IMR-90 (cell line): ENCODE data around the gene DHRSX. TPM values are rescaled to one million over a fixed set of nuclear protein-coding genes. Genes with fewer than 3 reads are reported as not detected.

Experiments
- ATAC-seq: fragments of 200-7000 bp; cut with Tn5 transposase; 2 replicates; pipeline ENCODE4 v1.9.1; 2020; ENCODE audit warnings: low read depth, mild to moderate bottlenecking, moderate library complexity
- BruUV-seq: library from RNA; stranded (reverse); fragments of 400-500 nt; replicated peaks from 2 replicates; lab custom pipeline; 2021; lab: Mats Ljungman, UMichigan
- CTCF ChIA-PET: fragments of 300-600 bp; formaldehyde crosslinking; extraction: SDS; loops from one replicate; lab custom pipeline; 2021; ENCODE audit warnings: antibody characterized with exemption; lab: Yijun Ruan, JAX
- POLR2A ChIA-PET: fragments of 300-600 bp; sonication (Branson Sonifier 250); formaldehyde crosslinking; loops from one replicate; lab custom pipeline; 2022; ENCODE audit warnings: antibody characterized with exemption; ENCODE audit not compliant: unreplicated experiment; lab: Charles Lee
- DNase-seq: peaks from one replicate; pipeline ENCODE4 v3.0.0; 2013
- H2AFZ ChIP-seq: replicated peaks from 2 replicates; pipeline ENCODE3; 2013; ENCODE audit warnings: low read length, mild to moderate bottlenecking; ENCODE audit not compliant: poor library complexity
- H2AK5ac ChIP-seq: 2 replicates; pipeline ENCODE4 v1.6.1; 2013; ENCODE audit warnings: low read depth, low read length, inconsistent platforms
- H2AK9ac ChIP-seq: replicated peaks from 2 replicates; pipeline ENCODE3; 2013; ENCODE audit warnings: mild to moderate bottlenecking, low read depth, low read length, moderate library complexity; ENCODE audit not compliant: poor library complexity
- H2BK120ac ChIP-seq: 2 replicates; pipeline ENCODE4 v1.6.1; 2013; ENCODE audit warnings: low read depth, low read length, inconsistent platforms
- H2BK15ac ChIP-seq: 3 replicates; pipeline ENCODE4 v1.6.1; 2013; ENCODE audit warnings: low read depth, low read length, inconsistent platforms
- H2BK20ac ChIP-seq: 2 replicates; pipeline ENCODE4 v1.6.1; 2013; ENCODE audit warnings: low read depth, mild to moderate bottlenecking, inconsistent platforms, low read length, moderate library complexity
- H2BK5ac ChIP-seq: 2 replicates; pipeline ENCODE4 v1.6.1; 2013; ENCODE audit warnings: mild to moderate bottlenecking, low read depth, low read length, inconsistent platforms; ENCODE audit not compliant: poor library complexity, severe bottlenecking
- H3K14ac ChIP-seq: replicated peaks from 2 replicates; pipeline ENCODE4 v1.6.1; 2013; ENCODE audit warnings: low read depth, low read length, inconsistent platforms
- H3K18ac ChIP-seq: 2 replicates; pipeline ENCODE4 v1.6.1; 2013; ENCODE audit warnings: low read depth, low read length, control low read depth
- H3K23ac ChIP-seq: 2 replicates; pipeline ENCODE4 v1.6.1; 2013; ENCODE audit warnings: low read depth, low read length, inconsistent platforms
- H3K27ac ChIP-seq: 2 replicates; pipeline ENCODE4 v1.5.1; 2013; ENCODE audit warnings: mild to moderate bottlenecking, control low read depth, low read length; ENCODE audit not compliant: insufficient read depth
- H3K27me3 ChIP-seq: 2 replicates; pipeline ENCODE4 v1.6.1; 2013; ENCODE audit warnings: low read length; ENCODE audit not compliant: control insufficient read depth, insufficient read depth
- H3K36me3 ChIP-seq: 2 replicates; pipeline ENCODE4 v1.6.1; 2013; ENCODE audit warnings: low read length, mixed read lengths; ENCODE audit not compliant: control insufficient read depth, insufficient read depth
- H3K4ac ChIP-seq: 2 replicates; pipeline ENCODE4 v1.6.1; 2013; ENCODE audit warnings: low read depth, low read length, inconsistent platforms
- H3K4me1 ChIP-seq: 2 replicates; pipeline ENCODE4 v1.6.1; 2013; ENCODE audit warnings: low read length, mixed read lengths; ENCODE audit not compliant: control insufficient read depth, insufficient read depth
- H3K4me2 ChIP-seq: 2 replicates; pipeline ENCODE4 v1.6.1; 2013; ENCODE audit warnings: low read depth, mild to moderate bottlenecking, control low read depth, low read length, moderate library complexity
- H3K4me3 ChIP-seq: 2 replicates; pipeline ENCODE4 v1.5.1; 2013; ENCODE audit warnings: low read depth, mild to moderate bottlenecking, control low read depth, low read length, moderate library complexity; ENCODE audit not compliant: insufficient read depth
- H3K56ac ChIP-seq: 2 replicates; pipeline ENCODE4 v1.6.1; 2013; ENCODE audit warnings: low read length, inconsistent platforms; ENCODE audit not compliant: insufficient read depth; ENCODE audit errors: extremely low read depth
- H3K79me1 ChIP-seq, 2 experiments: 2 replicates each; pipeline ENCODE4 v1.6.1; 2013; ENCODE audit warnings: low read length in 2 of 2, inconsistent platforms in 1 of 2, low read depth in 1 of 2
- H3K9ac ChIP-seq: 2 replicates; pipeline ENCODE4 v1.6.1; 2013; ENCODE audit warnings: low read depth, low read length, control low read depth
- H3K9me1 ChIP-seq: 2 replicates; pipeline ENCODE4 v1.6.1; 2013; ENCODE audit warnings: low read length, inconsistent platforms; ENCODE audit not compliant: insufficient read depth
- H3K9me3 ChIP-seq: 2 replicates; pipeline ENCODE4 v1.6.1; 2013; ENCODE audit warnings: low read length; ENCODE audit not compliant: control insufficient read depth, insufficient read depth
- H4K20me1 ChIP-seq: 2 replicates; pipeline ENCODE4 v1.6.1; 2013; ENCODE audit warnings: low read length, inconsistent platforms; ENCODE audit not compliant: insufficient read depth
- H4K5ac ChIP-seq: 2 replicates; pipeline ENCODE4 v1.6.1; 2013; ENCODE audit warnings: mild to moderate bottlenecking, low read depth, low read length, control low read depth
- H4K8ac ChIP-seq, 2 experiments: 2 replicates each; pipeline ENCODE4 v1.6.1; 2013; ENCODE audit warnings: low read depth in 2 of 2, low read length in 2 of 2, control low read depth in 1 of 2, inconsistent platforms in 1 of 2
- H4K91ac ChIP-seq: 2 replicates; pipeline ENCODE4 v1.6.1; 2013; ENCODE audit warnings: low read depth, low read length, inconsistent platforms; ENCODE audit not compliant: insufficient read depth
- BHLHE40 ChIP-seq: fragments of 150-350 bp; IDR thresholded peaks from 2 replicates; pipeline ENCODE4 v1.6.1; 2016; ENCODE audit warnings: mild to moderate bottlenecking, low read depth, low read length
- CEBPB ChIP-seq: IDR thresholded peaks from 2 replicates; pipeline ENCODE4 v1.6.1; 2012; ENCODE audit warnings: low read depth, low read length, improper control_type of control experiment
- CHD1 ChIP-seq: IDR thresholded peaks from 2 replicates; pipeline ENCODE4 v1.6.1; 2012; ENCODE audit warnings: low read depth, low read length, improper control_type of control experiment
- CTCF ChIP-seq: conservative IDR thresholded peaks from 2 replicates; pipeline ENCODE4 v1.5.1; 2012; ENCODE audit warnings: mild to moderate bottlenecking, low read depth, low read length, improper control_type of control experiment
- FOS ChIP-seq: fragments of 150-350 bp; IDR thresholded peaks from 2 replicates; pipeline ENCODE4 v1.6.1; 2016; ENCODE audit warnings: low read depth, low read length
- MAFK ChIP-seq: IDR thresholded peaks from 2 replicates; pipeline ENCODE4 v1.6.1; 2012; ENCODE audit warnings: low read depth, low read length, improper control_type of control experiment
- MAZ ChIP-seq: IDR thresholded peaks from 2 replicates; pipeline ENCODE4 v1.6.1; 2012; ENCODE audit warnings: low read depth, mild to moderate bottlenecking, low read length, improper control_type of control experiment, moderate library complexity, borderline replicate concordance
- MXI1 ChIP-seq: IDR thresholded peaks from 2 replicates; pipeline ENCODE4 v1.6.1; 2012; ENCODE audit warnings: low read depth, mild to moderate bottlenecking, low read length, moderate library complexity, borderline replicate concordance
- NFE2L2 ChIP-seq: fragments of 150-350 bp; IDR thresholded peaks from 2 replicates; pipeline ENCODE4 v1.6.1; 2016; ENCODE audit warnings: low read depth, mild to moderate bottlenecking, low read length
- POLR2A ChIP-seq: IDR thresholded peaks from 2 replicates; pipeline ENCODE4 v1.6.1; 2012; ENCODE audit warnings: mild to moderate bottlenecking, low read depth, low read length
- RAD21 ChIP-seq: IDR thresholded peaks from 2 replicates; pipeline ENCODE4 v1.6.1; 2012; ENCODE audit warnings: low read length, improper control_type of control experiment
- RCOR1 ChIP-seq: IDR thresholded peaks from 2 replicates; pipeline ENCODE4 v1.6.1; 2012; ENCODE audit warnings: mild to moderate bottlenecking, low read length, improper control_type of control experiment; ENCODE audit not compliant: insufficient replicate concordance
- RFX5 ChIP-seq: IDR thresholded peaks from 2 replicates; pipeline ENCODE4 v1.8.0; 2012; ENCODE audit warnings: low read depth, mild to moderate bottlenecking, low read length, moderate library complexity
- SMC3 ChIP-seq: fragments of 150-350 bp; IDR thresholded peaks from 2 replicates; pipeline ENCODE4 v1.6.1; 2016; ENCODE audit warnings: low read depth, mild to moderate bottlenecking, antibody characterized with exemption, low read length, moderate library complexity
- USF2 ChIP-seq: fragments of 150-350 bp; IDR thresholded peaks from 2 replicates; pipeline ENCODE4 v1.6.1; 2017; ENCODE audit warnings: mild to moderate bottlenecking, antibody characterized with exemption, low read length, low read depth
- WGBS, 2 experiments: methylation state at CpG; one replicate each; pipeline versions ENCODE4 v1.1.5 to v1.1.7; 2013; ENCODE audit warnings: missing lambda C conversion rate in 2 of 2; ENCODE audit not compliant: insufficient read length in 1 of 2; ENCODE audit errors: extremely low coverage in 2 of 2; 5-methylcytosine and 5-hydroxymethylcytosine counted together
- dilution Hi-C: fragments of 300-500 bp; cut with HindIII; formaldehyde crosslinking; loops from one replicate; pipeline ENCODE4 v1.14.3; 2018; ENCODE audit warnings: low sequenced_read_pairs; ENCODE audit not compliant: unreplicated experiment
- in situ Hi-C: fragments of 300-500 bp; cut with MboI; formaldehyde crosslinking; loops from 3 replicates; pipeline ENCODE4 v1.14.3; 2019; ENCODE audit warnings: low sequenced_read_pairs, inconsistent platforms, mixed read lengths
- intact Hi-C: fragments of 100-400 bp; cut with micrococcal nuclease; formaldehyde crosslinking; loops from 2 replicates; pipeline ENCODE4 v1.10.0; 2022
- polyA plus RNA-seq, 3 experiments: library from polyadenylated mRNA; depleted of rRNA; stranded (reverse); fragments of >200 nt; gene quantifications; 2 replicates each; pipeline ENCODE4 v1.2.3, GENCODE V29; 2012; ENCODE audit warnings: low replicate concordance in 1 of 3
- total RNA-seq: library from RNA; depleted of rRNA; stranded (reverse); fragments of >200 nt; gene quantifications from 2 replicates; pipeline ENCODE4 v1.2.3, GENCODE V29; 2012
- TF ChIP-seq, protein P1 (sequence below): fragments of 150-350 bp; IDR thresholded peaks from 2 replicates; pipeline ENCODE4 v1.6.1; 2016; ENCODE audit warnings: low read depth, mild to moderate bottlenecking, low read length, moderate library complexity, borderline replicate concordance

The DHRSX gene
- total and polyA plus RNA-seq, 2 of the 4 experiments (the other 2 are of a cell fraction) = 26.2 to 38.0 TPM

DNA sequence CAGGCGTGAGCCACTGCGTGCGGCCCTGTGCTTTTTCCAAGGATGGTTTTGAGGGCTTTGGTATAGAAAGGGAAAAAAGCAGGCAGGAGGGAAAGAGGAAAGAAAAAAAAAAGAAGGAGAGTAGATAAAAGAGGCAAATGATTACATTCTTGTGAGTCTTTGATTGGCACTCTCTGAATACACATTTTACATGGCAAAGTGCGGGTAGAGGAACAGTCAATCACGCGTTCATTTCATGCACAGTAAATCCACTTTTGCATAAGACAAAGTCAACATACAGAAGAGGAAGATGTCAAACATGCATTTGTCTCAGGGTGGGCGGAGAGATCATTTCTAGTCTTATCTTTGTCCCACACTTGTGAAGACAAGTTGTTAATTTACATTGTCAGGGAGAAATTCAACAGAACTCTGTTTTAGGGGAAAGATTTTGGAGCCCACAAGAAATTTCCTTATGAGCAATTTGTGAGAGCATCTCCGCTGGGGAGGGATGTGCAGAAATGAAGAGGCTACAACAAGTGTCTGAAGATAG, 183.2 kb downstream of the DHRSX start:
- ChIA-PET CTCF (no interaction called here), POLR2A (no interaction called here)
- Histone ChIP-seq H4K91ac (no peak overlapping the region), H2BK20ac (no peak overlapping the region), H2BK5ac (no peak overlapping the region), H3K14ac (no peak overlapping the region), H3K4ac (no peak overlapping the region), H2BK15ac (no peak overlapping the region), H2AK5ac (no peak overlapping the region), H3K27ac (no peak overlapping the region), H2AK9ac (no peak overlapping the region), H3K79me1 (peaks cover 0 to 4% of the 10 kb centered on the region in 2 experiments; a peak in 2 of 4 replicates), H3K9ac (no peak overlapping the region), H4K5ac (no peak overlapping the region), H3K4me3 (no peak overlapping the region), H3K9me1 (peaks cover 8% of the 10 kb centered on the region), H3K9me3 (peaks cover 4% of the 10 kb centered on the region), H2BK120ac (no peak overlapping the region), H3K18ac (no peak overlapping the region), H4K8ac (no peak overlapping the region), H3K27me3 (no peaks in the 10 kb centered on the region), H3K4me2 (no peak overlapping the region), H4K20me1 (peaks cover 9% of the 10 kb centered on the region), H3K4me1 (peaks cover 5% of the 10 kb centered on the region; the same call in 1 of the 2 replicates), H3K23ac (no peak overlapping the region), H3K36me3 (no peaks in the 10 kb centered on the region), H3K56ac (no peak overlapping the region), H2AFZ (no peak overlapping the region)
- DNase-seq (no peak), ATAC-seq (no peak)
- TF ChIP-seq FOS = no peak
- TF ChIP-seq POLR2A = no peak
- TF ChIP-seq RAD21 = no peak
- TF ChIP-seq, protein P1, sequence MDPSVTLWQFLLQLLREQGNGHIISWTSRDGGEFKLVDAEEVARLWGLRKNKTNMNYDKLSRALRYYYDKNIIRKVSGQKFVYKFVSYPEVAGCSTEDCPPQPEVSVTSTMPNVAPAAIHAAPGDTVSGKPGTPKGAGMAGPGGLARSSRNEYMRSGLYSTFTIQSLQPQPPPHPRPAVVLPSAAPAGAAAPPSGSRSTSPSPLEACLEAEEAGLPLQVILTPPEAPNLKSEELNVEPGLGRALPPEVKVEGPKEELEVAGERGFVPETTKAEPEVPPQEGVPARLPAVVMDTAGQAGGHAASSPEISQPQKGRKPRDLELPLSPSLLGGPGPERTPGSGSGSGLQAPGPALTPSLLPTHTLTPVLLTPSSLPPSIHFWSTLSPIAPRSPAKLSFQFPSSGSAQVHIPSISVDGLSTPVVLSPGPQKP = no peak
- TF ChIP-seq MXI1 = no peak
- TF ChIP-seq MAFK = no peak
- TF ChIP-seq RCOR1 = no peak
- no peak for TF ChIP-seq RFX5
- no peak for TF ChIP-seq SMC3
- no peak for TF ChIP-seq CHD1
- TF ChIP-seq MAZ = no peak
- TF ChIP-seq NFE2L2 = no peak
- TF ChIP-seq USF2 = no peak
- TF ChIP-seq CTCF = no peak
- TF ChIP-seq CEBPB = no peak
- no peak for TF ChIP-seq BHLHE40
- dilution Hi-C loops (no loop called here), intact Hi-C loops (no loop called here), in situ Hi-C loops (no loop called here)
- 100% methylated on average over 1 of the region's 8 CpGs; no CpG with 5 or more reads in 1 of the 2 experiments for WGBS, 2 experiments
- BruUV-seq = no TSS peak
